Heart left ventricle (tissue), 16 donors: ENCODE measurements around the gene KRT31. TPM values are rescaled to one million over a fixed set of nuclear protein-coding genes. Genes with fewer than 3 reads are reported as not detected.
A peak's percentile ranks its signal among the peaks of the same experiment; 100 is the strongest.

Source experiments
- ATAC-seq, 4 donors: fragments of 200-7000 bp; cut with Tn5 transposase; one replicate each; pipeline ENCODE4 v1.9.1; 2020 to 2022; ENCODE audit warnings: moderate library complexity in 4 of 4, mild to moderate bottlenecking in 3 of 4, moderate number of reproducible peaks in 1 of 4
- DNase-seq, 5 donors: peaks; one replicate each; pipeline ENCODE4 v3.0.0-alpha.2; 2020
- H3K27ac ChIP-seq, 12 donors: fragments of 200-600 bp; sonication (generic) in 4 of 12; one replicate each; pipeline versions ENCODE4 v1.5.0 to v1.8.0; 2016 to 2022; ENCODE audit warnings: mild to moderate bottlenecking in 2 of 12
- H3K27me3 ChIP-seq, 9 donors: fragments of 200-600 bp; sonication (generic) in 2 of 9; one replicate each; pipeline versions ENCODE4 v1.5.1 to v1.8.0; 2016 to 2022; ENCODE audit warnings: mild to moderate bottlenecking in 3 of 9
- H3K36me3 ChIP-seq, 9 donors: fragments of 200-600 bp; sonication (generic) in 2 of 9; one replicate each; pipeline versions ENCODE4 v1.5.0 to v1.8.0; 2018 to 2022; ENCODE audit warnings: mild to moderate bottlenecking in 2 of 9
- H3K4me1 ChIP-seq, 12 donors: fragments of 200-600 bp; sonication (generic) in 4 of 12; one replicate each; pipeline versions ENCODE4 v1.5.0 to v1.8.0; 2016 to 2022; ENCODE audit warnings: mild to moderate bottlenecking in 3 of 12
- H3K4me3 ChIP-seq, 12 donors: fragments of 200-600 bp; sonication (generic) in 4 of 12; one replicate each; pipeline versions ENCODE4 v1.5.0 to v1.8.0; 2017 to 2022; ENCODE audit warnings: mild to moderate bottlenecking in 9 of 12, moderate library complexity in 4 of 12
- H3K9me3 ChIP-seq, 12 donors: fragments of 200-600 bp; sonication (generic) in 4 of 12; one replicate each; pipeline versions ENCODE4 v1.5.0 to v1.8.0; 2016 to 2022; ENCODE audit warnings: mild to moderate bottlenecking in 1 of 12
- POLR2A ChIP-seq, 2 donors: fragments of 450-650 bp; IDR thresholded peaks; one replicate each; pipeline ENCODE4 v1.6.1; 2017; ENCODE audit warnings: antibody characterized with exemption in 2 of 2, mild to moderate bottlenecking in 2 of 2, moderate library complexity in 2 of 2
- WGBS, 4 donors: extraction: QIAGEN DNeasy Blood & Tissue Kit in 2 of 4; methylation state at CpG; one replicate each; pipeline versions ENCODE4 v1.1.5 to v1.1.7; 2013 to 2018; 5-methylcytosine and 5-hydroxymethylcytosine counted together
- intact Hi-C, 10 donors: fragments of 100-400 bp; cut with DNase I; formaldehyde crosslinking; loops; one replicate each; pipeline versions ENCODE4 v1.11.1 to v1.14.2; 2022
- long read RNA-seq, 3 donors: library from polyadenylated mRNA; unstranded; transcript quantifications; one replicate each; pipeline ENCODE4 v2.0.0, GENCODE V29; 2020 to 2021
- polyA plus RNA-seq, 2 donors: library from polyadenylated mRNA; stranded (reverse); fragments of 200-250 nt; gene quantifications; one replicate each; pipeline ENCODE4 v1.2.3, GENCODE V29; 2013
- total RNA-seq, 9 donors: library from RNA; depleted of rRNA in 2 of 9; stranded (reverse); fragments of >200 nt in 2 of 9; fragmentation: NEBNext Ultra II Directional in 3 of 9; extraction: Animal tissue kit (Norgen Biotek cat#: 25700) in 3 of 9; gene quantifications; one replicate each; pipeline versions ENCODE4 v1.1.0 to v1.2.4, GENCODE V29; 2016 to 2023
- TF ChIP-seq, protein P1 (sequence below), 12 donors: fragments of 200-600 bp; sonication (generic) in 4 of 12; IDR thresholded peaks; one replicate each; pipeline versions ENCODE4 v1.5.0 to v1.8.0; 2018 to 2022; ENCODE audit warnings: antibody characterized with exemption in 12 of 12, mild to moderate bottlenecking in 5 of 12
- donor health status: ischemic (EF 13 %, LVEDD 7.1; RV severe dilation, severe dysfunction).
- donor health status: healthy with polysubstance abuse.
- donor health status: DM: no; HTN: yes; CAD: no.
- donor health status: DM: no; HTN: no; CAD: no.
- donor health status: ischemic (EF 25% LVEDD 6.9; RV normal size, moderate dysfunction).
- donor health status: ischemic (EF 25% LVEDD 5.7; RV mildly dilated, moderate dysfunction).
- donor health status: healthy.
- donor health status: DM: yes; HTN: yes; CAD: no.
- donor health status: ischemic (EF 35%, LVEDD 5.7; RV mildly dilated, moderate dysfunction).
- donor health status: nonischemic (EF 11% LVEDD 7.7; RV severe dilation, severe dysfunction).
- donor health status: DM: yes; HTN: yes; CAD: no.
- donor health status: PGD.
- donor health status: ischemic (EF 29% LVEDD 5.4; RV normal size, mild dysfunction).
- donor health status: nonischemic (EF 23%, LVEDD 6.1; RV moderate dilation, normal function).

Gene KRT31
- total RNA-seq (not detected), polyA plus RNA-seq (not detected)
- long read RNA-seq, donor 1 = 0 reads
- long read RNA-seq, donor 2 = 0 reads
- long read RNA-seq, donor 3 = 0 reads

DNA sequence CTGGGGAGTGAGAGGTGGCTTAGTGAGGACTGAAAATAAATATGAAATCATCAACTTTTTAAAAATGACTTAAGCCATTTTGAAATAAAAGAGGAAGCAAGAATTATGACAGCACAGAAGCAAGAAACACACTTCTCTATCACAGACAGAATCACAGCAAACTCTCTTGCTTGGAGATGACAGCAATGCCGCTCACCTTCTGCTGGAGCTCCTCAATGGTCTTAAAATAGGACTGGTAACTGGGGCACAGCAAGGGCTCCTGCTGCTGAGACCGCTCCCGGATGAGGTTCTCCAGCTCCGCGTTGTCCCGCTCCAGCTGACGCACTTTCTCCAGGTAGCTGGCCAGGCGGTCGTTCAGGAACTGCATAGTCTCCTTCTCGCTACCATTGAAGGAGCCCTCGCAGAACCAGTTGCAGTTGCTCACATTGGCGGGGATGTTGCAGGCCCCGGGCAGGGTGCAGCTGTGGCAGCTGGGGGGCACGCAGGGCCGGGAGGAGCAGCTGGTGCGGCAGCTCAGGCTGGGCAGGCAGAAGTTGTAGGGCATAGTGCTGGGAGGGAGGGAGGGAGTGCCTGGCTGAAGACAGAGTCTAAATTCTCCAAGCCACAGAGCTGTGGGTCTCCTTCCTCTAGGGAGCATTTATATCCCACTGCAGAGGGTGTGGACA lies at the start of gene KRT31:
Gene KRT31 (minus strand): TSS at position 613 of the 665 bp plus-strand sequence. CDS start 69 bp downstream, at position 544.
- Histone ChIP-seq H3K27ac (no peak within 1 kb of the TSS), H3K4me1 (peaks cover 0 to 18% (median 4%) of the 10 kb centered on the region in 12 donors), H3K36me3 (no peaks in the 10 kb centered on the region), H3K27me3 (peaks cover 0 to 4% (median 0%) of the 10 kb centered on the region in 9 donors), H3K9me3 (no peaks in the 10 kb centered on the region), H3K4me3 (no peak within 1 kb of the TSS)
- TF ChIP-seq, protein P1, sequence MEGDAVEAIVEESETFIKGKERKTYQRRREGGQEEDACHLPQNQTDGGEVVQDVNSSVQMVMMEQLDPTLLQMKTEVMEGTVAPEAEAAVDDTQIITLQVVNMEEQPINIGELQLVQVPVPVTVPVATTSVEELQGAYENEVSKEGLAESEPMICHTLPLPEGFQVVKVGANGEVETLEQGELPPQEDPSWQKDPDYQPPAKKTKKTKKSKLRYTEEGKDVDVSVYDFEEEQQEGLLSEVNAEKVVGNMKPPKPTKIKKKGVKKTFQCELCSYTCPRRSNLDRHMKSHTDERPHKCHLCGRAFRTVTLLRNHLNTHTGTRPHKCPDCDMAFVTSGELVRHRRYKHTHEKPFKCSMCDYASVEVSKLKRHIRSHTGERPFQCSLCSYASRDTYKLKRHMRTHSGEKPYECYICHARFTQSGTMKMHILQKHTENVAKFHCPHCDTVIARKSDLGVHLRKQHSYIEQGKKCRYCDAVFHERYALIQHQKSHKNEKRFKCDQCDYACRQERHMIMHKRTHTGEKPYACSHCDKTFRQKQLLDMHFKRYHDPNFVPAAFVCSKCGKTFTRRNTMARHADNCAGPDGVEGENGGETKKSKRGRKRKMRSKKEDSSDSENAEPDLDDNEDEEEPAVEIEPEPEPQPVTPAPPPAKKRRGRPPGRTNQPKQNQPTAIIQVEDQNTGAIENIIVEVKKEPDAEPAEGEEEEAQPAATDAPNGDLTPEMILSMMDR (IDR thresholded peaks at IDR 0.05) = no peak
- TF ChIP-seq POLR2A (IDR thresholded peaks at IDR 0.05) = no peak
- intact Hi-C loops = no loop called here
- peak in 1 of 5 donors; percentile 19 for DNase-seq
- WGBS, 4 donors = 81 to 92% (median 90%) methylated on average over 9 to 16 of the region's 16 CpGs
- ATAC-seq = no peak

DNA sequence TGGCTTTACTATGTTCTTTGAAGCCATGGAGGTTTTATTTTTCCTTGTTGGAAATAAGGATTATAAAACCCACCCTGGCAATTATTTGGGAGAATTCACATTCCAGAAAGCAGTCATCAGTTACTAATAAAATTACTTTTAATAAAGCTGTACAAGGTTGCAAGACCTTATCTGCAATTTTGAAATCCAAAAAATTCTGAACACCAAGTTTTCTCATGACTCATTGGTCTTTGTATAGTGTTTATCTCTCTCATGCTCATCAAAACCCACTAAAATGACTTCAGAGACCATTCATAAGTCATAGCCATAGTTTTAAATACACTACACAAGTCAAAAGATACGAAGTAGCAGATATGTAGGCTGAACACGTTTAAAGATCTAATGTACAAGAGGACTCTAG lies 49.4 kb upstream of the KRT31 start:
- no peak for DNase-seq
- TF ChIP-seq, protein P1 (IDR thresholded peaks at IDR 0.05) = no peak
- TF ChIP-seq POLR2A (IDR thresholded peaks at IDR 0.05) = no peak

DNA sequence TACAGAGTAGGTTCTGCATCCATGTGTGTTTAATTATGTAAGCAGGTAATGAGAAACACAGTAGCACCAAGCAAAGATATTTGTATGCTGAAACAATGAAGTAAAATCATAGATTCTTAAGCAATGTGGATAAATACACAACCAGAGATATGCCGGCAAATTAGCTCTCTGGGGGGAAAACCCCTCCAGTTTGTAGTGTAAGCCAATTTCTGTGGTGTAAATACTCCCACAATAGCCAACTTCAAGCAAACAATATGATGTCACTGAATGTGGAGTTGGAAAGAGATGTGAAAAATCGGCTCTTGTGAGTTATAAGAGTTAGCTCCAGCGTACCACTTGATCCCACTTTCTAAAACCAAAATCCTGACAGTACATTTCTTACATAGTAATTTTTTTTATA lies 47.2 kb upstream of the KRT31 start:
- WGBS, 4 donors = 50 to 73% (median 60%) methylated on average over 3 of the region's 3 CpGs
- peaks cover 0 to 39% (median 4%) of the 10 kb centered on the region in 9 donors for H3K27me3 ChIP-seq

More for the DNA sequence above, 49.4 kb upstream of the KRT31 start:
- Histone ChIP-seq H3K4me1 (no peaks in the 10 kb centered on the region), H3K27me3 (peaks cover 0 to 32% (median 0%) of the 10 kb centered on the region in 9 donors), H3K36me3 (no peaks in the 10 kb centered on the region), H3K9me3 (peaks cover 0 to 8% (median 0%) of the 10 kb centered on the region in 12 donors), H3K27ac (no peak overlapping the region), H3K4me3 (no peak overlapping the region)
- intact Hi-C loops = no loop called here
- 32 to 72% (median 55%) methylated on average over 2 of the region's 2 CpGs for WGBS, 4 donors
- ATAC-seq = no peak

DNA sequence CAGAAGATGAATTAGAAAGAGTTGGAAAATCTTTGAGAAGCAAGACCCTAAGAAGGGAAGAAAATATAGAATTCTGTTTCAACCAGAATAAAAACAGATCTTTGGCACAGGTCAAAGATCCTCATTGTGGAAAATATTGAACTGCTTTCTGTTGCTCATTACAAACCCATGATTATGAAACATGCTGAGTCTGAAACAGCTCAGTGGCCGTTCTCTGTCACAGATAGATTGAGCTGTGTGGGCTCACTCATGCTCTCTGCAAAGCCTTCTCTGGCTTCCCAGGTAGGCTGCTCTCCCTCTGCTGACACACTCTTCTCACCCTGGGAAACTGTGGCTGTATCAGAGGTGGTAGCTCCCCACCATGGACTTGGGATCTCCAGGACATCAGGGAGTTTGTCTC lies 46.8 kb upstream of the KRT31 start:
- Histone ChIP-seq H3K36me3 (no peaks in the 10 kb centered on the region), H3K27ac (no peak overlapping the region), H3K27me3 (peaks cover 0 to 42% (median 4%) of the 10 kb centered on the region in 9 donors), H3K4me3 (no peak overlapping the region), H3K4me1 (no peaks in the 10 kb centered on the region), H3K9me3 (no peaks in the 10 kb centered on the region)
- no peak for DNase-seq
- no peak for ATAC-seq
- TF ChIP-seq, protein P1 (IDR thresholded peaks at IDR 0.05) = no peak
- no peak for TF ChIP-seq POLR2A (IDR thresholded peaks at IDR 0.05)
- WGBS, 4 donors = 54 to 78% (median 62%) methylated on average over 1 of the region's 1 CpG
- intact Hi-C loops = no loop called here

More for the DNA sequence above, 47.2 kb upstream of the KRT31 start:
- intact Hi-C loops = no loop called here
- Histone ChIP-seq H3K27ac (no peak overlapping the region), H3K4me1 (no peaks in the 10 kb centered on the region), H3K4me3 (no peak overlapping the region), H3K36me3 (no peaks in the 10 kb centered on the region), H3K9me3 (no peaks in the 10 kb centered on the region)
- TF ChIP-seq POLR2A (IDR thresholded peaks at IDR 0.05) = no peak
- TF ChIP-seq, protein P1 (IDR thresholded peaks at IDR 0.05) = no peak
- ATAC-seq (no peak), DNase-seq (no peak)
